DOHH2 (cell line): ENCODE data around the gene GMPR2.

Experiments used
- H3F3A ChIP-seq: fragments of 200-600 bp; sonication (generic), shearing (Covaris generic); 2 replicates; pipeline ENCODE4 v1.6.0; 2016; ENCODE audit warnings: antibody characterized with exemption, mild to moderate bottlenecking; ENCODE audit not compliant: control insufficient read depth, insufficient read depth
- H3K27ac ChIP-seq: fragments of 200-600 bp; sonication (generic); 2 replicates; pipeline ENCODE4 v1.5.1; 2014; ENCODE audit warnings: low read depth, mild to moderate bottlenecking, low read length, moderate library complexity
- H3K27me3 ChIP-seq: fragments of 200-600 bp; sonication (generic); 2 replicates; pipeline ENCODE4 v1.6.1; 2014; ENCODE audit warnings: mild to moderate bottlenecking, low read length, mixed read lengths; ENCODE audit not compliant: control insufficient read depth
- H3K36me3 ChIP-seq: fragments of 200-600 bp; sonication (generic); 2 replicates; pipeline ENCODE4 v1.6.1; 2014; ENCODE audit warnings: mild to moderate bottlenecking, low read length, moderate library complexity, mixed read lengths; ENCODE audit not compliant: control insufficient read depth
- H3K4me1 ChIP-seq: fragments of 200-600 bp; sonication (generic); 2 replicates; pipeline ENCODE4 v1.6.1; 2014; ENCODE audit warnings: mild to moderate bottlenecking, low read length, mixed read lengths; ENCODE audit not compliant: control insufficient read depth
- H3K4me2 ChIP-seq: fragments of 200-600 bp; sonication (generic); 2 replicates; pipeline ENCODE4 v1.6.0; 2014; ENCODE audit warnings: mild to moderate bottlenecking, low read length, moderate library complexity
- H3K4me3 ChIP-seq: fragments of 200-600 bp; sonication (generic); 2 replicates; pipeline ENCODE4 v1.5.1; 2014; ENCODE audit warnings: mild to moderate bottlenecking, low read length, mixed read lengths
- H3K79me2 ChIP-seq: fragments of 200-600 bp; sonication (generic); 2 replicates; pipeline ENCODE4 v1.6.1; 2014; ENCODE audit warnings: mild to moderate bottlenecking, low read length, mixed read lengths; ENCODE audit not compliant: control insufficient read depth
- H3K9me2 ChIP-seq: fragments of 200-600 bp; sonication (generic); replicated peaks from 2 replicates; pipeline ENCODE4 v1.6.1; 2014; ENCODE audit warnings: mild to moderate bottlenecking, low read length, mixed read lengths; ENCODE audit not compliant: control insufficient read depth
- H3K9me3 ChIP-seq: fragments of 200-600 bp; sonication (generic); 2 replicates; pipeline ENCODE4 v1.6.1; 2014; ENCODE audit warnings: antibody characterized with exemption, low read length, mixed read lengths; ENCODE audit not compliant: control insufficient read depth, insufficient read depth
- H4K20me1 ChIP-seq: fragments of 200-600 bp; sonication (generic); 2 replicates; pipeline ENCODE4 v1.6.0; 2014; ENCODE audit warnings: low read depth, mild to moderate bottlenecking, antibody characterized with exemption, low read length, moderate library complexity; ENCODE audit not compliant: control insufficient read depth, insufficient read depth
- CTCF ChIP-seq: fragments of 200-600 bp; sonication (generic); IDR thresholded peaks from one replicate; pipeline ENCODE4 v1.5.1; 2014; ENCODE audit warnings: antibody characterized with exemption, mild to moderate bottlenecking, low read depth, low read length; ENCODE audit not compliant: poor library complexity, severe bottlenecking
- EZH2phosphoT487 ChIP-seq: fragments of 200-600 bp; sonication (generic); IDR thresholded peaks from 2 replicates; pipeline ENCODE4 v1.6.1; 2017; ENCODE audit warnings: borderline replicate concordance, mild to moderate bottlenecking, antibody characterized with exemption, low read length, moderate library complexity, mixed read lengths

The GMPR2 gene

GRCh38 chr14:24204163-24205146, 28.3 kb upstream of the GMPR2 start:
- 0 out of 2 replicates have a peak, but pooled peaks cover 6% of the 10 kb centered on the region for H3F3A ChIP-seq
- peaks cover 75% of the 10 kb centered on the region for H3K36me3 ChIP-seq
- H3K79me2 ChIP-seq, result peaks cover 6% of the 10 kb centered on the region; the same call in 1 of the 2 replicates
- H3K9me3 ChIP-seq, result peaks cover 8% of the 10 kb centered on the region; the same call in 1 of the 2 replicates
- H3K27me3 ChIP-seq, result no peaks in the 10 kb centered on the region
- no peak overlapping the region for H3K27ac ChIP-seq
- H3K9me2 ChIP-seq, result no peaks in the 10 kb centered on the region
- H3K4me1 ChIP-seq, result no peaks in the 10 kb centered on the region
- TF ChIP-seq CTCF (no peak), EZH2phosphoT487 (no peak)
- no peaks in the 10 kb centered on the region for H4K20me1 ChIP-seq
- no peak overlapping the region for H3K4me2 ChIP-seq
- H3K4me3 ChIP-seq, result no peak overlapping the region

GRCh38 chr14:24206260-24207103, 26.2 kb upstream of the GMPR2 start:
- Histone ChIP-seq H3K4me1 (no peaks in the 10 kb centered on the region), H3K4me2 (no peak overlapping the region)

GRCh38 chr14:24207104-24207551, 25.6 kb upstream of the GMPR2 start:
- Histone ChIP-seq H3K27me3 (no peaks in the 10 kb centered on the region), H3K27ac (no peak overlapping the region), H3K79me2 (peaks cover 17% of the 10 kb centered on the region), H4K20me1 (no peaks in the 10 kb centered on the region), H3K36me3 (peaks cover 84% of the 10 kb centered on the region), H3K9me2 (no peaks in the 10 kb centered on the region), H3K4me1 (peaks cover 6% of the 10 kb centered on the region), H3K9me3 (peaks cover 5% of the 10 kb centered on the region; the same call in 1 of the 2 replicates), H3K4me3 (no peak overlapping the region), H3K4me2 (no peak overlapping the region), H3F3A (0 out of 2 replicates have a peak, but pooled peaks cover 6% of the 10 kb centered on the region)
- no peak for TF ChIP-seq EZH2phosphoT487
- no peak for TF ChIP-seq CTCF

More at GRCh38 chr14:24206260-24207103, 26.2 kb upstream of the GMPR2 start:
- no peak for TF ChIP-seq EZH2phosphoT487
- TF ChIP-seq CTCF, result no peak
- Histone ChIP-seq H3K9me3 (peaks cover 7% of the 10 kb centered on the region; the same call in 1 of the 2 replicates), H3K9me2 (no peaks in the 10 kb centered on the region), H3F3A (0 out of 2 replicates have a peak, but pooled peaks cover 6% of the 10 kb centered on the region), H3K79me2 (peaks cover 11% of the 10 kb centered on the region), H4K20me1 (no peaks in the 10 kb centered on the region), H3K27me3 (no peaks in the 10 kb centered on the region), H3K4me3 (no peak overlapping the region), H3K36me3 (peaks cover 85% of the 10 kb centered on the region), H3K27ac (no peak overlapping the region)
